ENCODE results near the gene TRMT44. TPM values are rescaled to one million over a fixed set of nuclear protein-coding genes. Genes with fewer than 3 reads are reported as not detected.

TRMT44 gene
- total RNA-seq, 1 experiment from 2014 or later = 23.4 TPM

- POLR2A ChIA-PET = no interaction called here
- no peak overlapping the region for H3K27ac Mint-ChIP-seq (ENCODE audit: unreplicated experiment)
- intact Hi-C loops (cut with micrococcal nuclease; ENCODE audit: unreplicated experiment) = no loop called here
Measured at GRCh38 chr4:8477095-8477635, 36.6 kb downstream of the TRMT44 start.

GRCh38 chr4:8477676-8478075, 37.1 kb downstream of the TRMT44 start:
- POLR2A ChIA-PET = no interaction called here
- Mint-ChIP-seq H3K9me3 (ENCODE audit: unreplicated experiment) (no peaks in the 10 kb centered on the region), H3K27me3 (ENCODE audit: insufficient read depth, unreplicated experiment) (no peaks in the 10 kb centered on the region), H3K4me3 (ENCODE audit: unreplicated experiment) (no peak overlapping the region), H3K4me1 (ENCODE audit: low read depth, unreplicated experiment) (no peaks in the 10 kb centered on the region), H3K36me3 (ENCODE audit: insufficient read depth, unreplicated experiment) (peaks cover 34% of the 10 kb centered on the region), H3K27ac (ENCODE audit: unreplicated experiment) (no peak overlapping the region)
- intact Hi-C loops (cut with micrococcal nuclease; ENCODE audit: unreplicated experiment) = no loop called here
- TF ChIP-seq CTCF (IDR thresholded peaks at IDR 0.05; ENCODE audit: insufficient read depth in 1 of 2, low read depth in 1 of 2, low read length in 1 of 2, severe bottlenecking in 1 of 2, unreplicated experiment in 1 of 2) = no peak
- no peaks in the 10 kb centered on the region for H3K36me3 ChIP-seq (ENCODE audit: control insufficient read depth, insufficient read depth, low read length)
- BruUV-seq (replicated peaks) = no TSS peak
- CTCF ChIA-PET = no interaction called here
- no peaks in the 10 kb centered on the region for H3K9me3 ChIP-seq
- peaks cover 8% of the 10 kb centered on the region for H3K4me1 ChIP-seq
- H3K27me3 ChIP-seq (replicated peaks; ENCODE audit: control insufficient read depth, insufficient read depth, low read length) = no peaks in the 10 kb centered on the region
- H3K4me3 ChIP-seq (ENCODE audit: low read depth, low read length) = no peak overlapping the region
- DNase-seq = no peak

More at GRCh38 chr4:8477095-8477635, 36.6 kb downstream of the TRMT44 start:
- H3K36me3 ChIP-seq (ENCODE audit: control insufficient read depth, insufficient read depth, low read length) = no peaks in the 10 kb centered on the region
- no peak for TF ChIP-seq CTCF (IDR thresholded peaks at IDR 0.05; ENCODE audit: insufficient read depth in 1 of 2, low read depth in 1 of 2, low read length in 1 of 2, severe bottlenecking in 1 of 2, unreplicated experiment in 1 of 2)
- no peaks in the 10 kb centered on the region for H3K27me3 ChIP-seq (replicated peaks; ENCODE audit: control insufficient read depth, insufficient read depth, low read length)
- H3K4me3 ChIP-seq (ENCODE audit: low read depth, low read length) = no peak overlapping the region
- Mint-ChIP-seq H3K36me3 (ENCODE audit: insufficient read depth, unreplicated experiment) (peaks cover 34% of the 10 kb centered on the region), H3K9me3 (ENCODE audit: unreplicated experiment) (no peaks in the 10 kb centered on the region), H3K27me3 (ENCODE audit: insufficient read depth, unreplicated experiment) (no peaks in the 10 kb centered on the region), H3K4me3 (ENCODE audit: unreplicated experiment) (no peak overlapping the region), H3K4me1 (ENCODE audit: low read depth, unreplicated experiment) (peaks cover 2% of the 10 kb centered on the region)
- peaks cover 14% of the 10 kb centered on the region for H3K4me1 ChIP-seq
- H3K9me3 ChIP-seq = no peaks in the 10 kb centered on the region
- DNase-seq = no peak
- no TSS peak for BruUV-seq (replicated peaks)
- CTCF ChIA-PET = no interaction called here

- Mint-ChIP-seq H3K9me3 (ENCODE audit: unreplicated experiment) (no peaks in the 10 kb centered on the region), H3K4me1 (ENCODE audit: low read depth, unreplicated experiment) (no peaks in the 10 kb centered on the region), H3K27ac (ENCODE audit: unreplicated experiment) (no peak overlapping the region), H3K36me3 (ENCODE audit: insufficient read depth, unreplicated experiment) (peaks cover 34% of the 10 kb centered on the region), H3K27me3 (ENCODE audit: insufficient read depth, unreplicated experiment) (no peaks in the 10 kb centered on the region), H3K4me3 (ENCODE audit: unreplicated experiment) (no peak overlapping the region)
- no peak for DNase-seq
- Histone ChIP-seq H3K4me3 (ENCODE audit: low read depth, low read length) (no peak overlapping the region), H3K9me3 (no peaks in the 10 kb centered on the region), H3K36me3 (ENCODE audit: control insufficient read depth, insufficient read depth, low read length) (no peaks in the 10 kb centered on the region), H3K27me3 (replicated peaks; ENCODE audit: control insufficient read depth, insufficient read depth, low read length) (no peaks in the 10 kb centered on the region), H3K4me1 (peaks cover 2% of the 10 kb centered on the region; the same call in 1 of the 2 replicates)
- POLR2A ChIA-PET = no interaction called here
- no peak for TF ChIP-seq CTCF (IDR thresholded peaks at IDR 0.05; ENCODE audit: insufficient read depth in 1 of 2, low read depth in 1 of 2, low read length in 1 of 2, severe bottlenecking in 1 of 2, unreplicated experiment in 1 of 2)
- CTCF ChIA-PET = no interaction called here
- BruUV-seq (replicated peaks) = no TSS peak
- intact Hi-C loops (cut with micrococcal nuclease; ENCODE audit: unreplicated experiment) = no loop called here
Measured at GRCh38 chr4:8478371-8478770, 37.8 kb downstream of the TRMT44 start.
